Esophagus muscularis mucosa (tissue), 4 donors: Measurements from ENCODE around the gene HBS1L. TPM values are rescaled to one million over a fixed set of nuclear protein-coding genes. Genes with fewer than 3 reads are reported as not detected.

Experiments used
- DNase-seq: peaks from one replicate; pipeline ENCODE4 v3.0.0-alpha.2; 2017; ENCODE audit errors: extremely low spot score
- H3K27ac ChIP-seq, 4 donors: fragments of 200-600 bp; sonication (generic); replicated peaks in 1 of 4; 1 replicate in 3 of 4; 2 replicates in 1 of 4; pipeline ENCODE4 v1.5.1; 2016 to 2019; ENCODE audit warnings: mild to moderate bottlenecking in 1 of 4
- H3K27me3 ChIP-seq, 4 donors: fragments of 200-600 bp; sonication (generic); one replicate each; pipeline versions ENCODE4 v1.5.1 to v1.6.0; 2016 to 2019
- H3K36me3 ChIP-seq, 4 donors: fragments of 200-600 bp; sonication (generic); one replicate each; pipeline ENCODE4 v1.5.1; 2016 to 2019
- H3K4me1 ChIP-seq, 4 donors: fragments of 200-600 bp; sonication (generic); one replicate each; pipeline ENCODE4 v1.5.1; 2016 to 2019
- H3K4me3 ChIP-seq, 4 donors: fragments of 200-600 bp; sonication (generic); 1 replicate in 2 of 4; 2 replicates in 2 of 4; pipeline ENCODE4 v1.5.1; 2016 to 2019; ENCODE audit warnings: mild to moderate bottlenecking in 4 of 4, moderate library complexity in 1 of 4
- H3K9me3 ChIP-seq, 4 donors: fragments of 200-600 bp; sonication (generic); 1 replicate in 3 of 4; 2 replicates in 1 of 4; pipeline ENCODE4 v1.5.1; 2016 to 2019
- CTCF ChIP-seq, 3 experiments: fragments of 200-600 bp in 2 of 3; fragments of 450-650 bp in 1 of 3; sonication (generic) in 2 of 3; IDR thresholded peaks; one replicate each; pipeline ENCODE4 v1.5.1; 2017 to 2019; ENCODE audit warnings: antibody characterized with exemption in 3 of 3, mild to moderate bottlenecking in 2 of 3, moderate library complexity in 1 of 3
- EP300 ChIP-seq: sonication (generic); formaldehyde crosslinking; IDR thresholded peaks from one replicate; pipeline ENCODE4 v1.6.1; 2017; ENCODE audit warnings: antibody characterized with exemption
- POLR2A ChIP-seq: fragments of 450-650 bp; IDR thresholded peaks from one replicate; pipeline ENCODE4 v1.6.1; 2017; ENCODE audit warnings: antibody characterized with exemption, moderate library complexity, mild to moderate bottlenecking, low read depth
- POLR2AphosphoS5 ChIP-seq, 2 donors: sonication (generic); formaldehyde crosslinking; IDR thresholded peaks; one replicate each; pipeline ENCODE4 v1.6.1; 2017; ENCODE audit warnings: antibody characterized with exemption in 2 of 2
- WGBS: methylation state at CpG from one replicate; pipeline ENCODE4 v1.1.5; 2018; 5-methylcytosine and 5-hydroxymethylcytosine counted together
- intact Hi-C: fragments of 100-400 bp; cut with DNase I; formaldehyde crosslinking; loops from one replicate; pipeline ENCODE4 v1.15.1; 2023
- total RNA-seq, 4 donors: library from RNA; depleted of rRNA; stranded (reverse); fragments of >200 nt; gene quantifications; one replicate each; pipeline versions ENCODE4 v1.1.0 to v1.2.1, GENCODE V29; 2016

HBS1L gene
- total RNA-seq, 4 donors from 2014 or later, result 52.0 to 81.4 (median 58.2) TPM

DNA sequence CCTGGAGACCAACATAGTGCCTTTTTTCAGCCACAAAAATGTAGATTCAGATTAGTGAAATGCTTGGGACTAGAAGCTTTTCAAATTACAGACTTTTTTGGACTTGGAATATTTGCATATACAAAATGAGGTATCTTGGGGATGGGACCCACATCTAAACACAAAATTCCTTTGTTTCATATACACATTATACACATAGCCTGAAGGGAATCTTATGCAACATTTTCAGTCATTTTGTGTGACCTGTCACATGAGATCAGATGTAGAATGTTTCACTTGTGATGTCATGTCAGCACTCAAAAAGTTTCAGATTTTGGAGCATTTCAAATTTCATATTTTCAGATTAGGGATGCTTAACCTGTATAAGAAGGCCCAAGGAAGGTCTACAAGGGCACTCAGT lies 60.2 kb downstream of the HBS1L start:
- no peaks in the 10 kb centered on the region for H3K4me1 ChIP-seq
- H3K27ac ChIP-seq, result no peak overlapping the region
- H3K4me3 ChIP-seq, result no peak overlapping the region
- peaks cover 17 to 57% (median 34%) of the 10 kb centered on the region in 4 donors for H3K36me3 ChIP-seq
- H3K27me3 ChIP-seq, result no peaks in the 10 kb centered on the region
- H3K9me3 ChIP-seq, result no peaks in the 10 kb centered on the region
- intact Hi-C loops, result no loop called here
- no peak for DNase-seq
- no peak for TF ChIP-seq POLR2AphosphoS5 (IDR thresholded peaks at IDR 0.05)
- no peak for TF ChIP-seq CTCF (IDR thresholded peaks at IDR 0.05)
- no peak for TF ChIP-seq POLR2A
- TF ChIP-seq EP300, result no peak

DNA sequence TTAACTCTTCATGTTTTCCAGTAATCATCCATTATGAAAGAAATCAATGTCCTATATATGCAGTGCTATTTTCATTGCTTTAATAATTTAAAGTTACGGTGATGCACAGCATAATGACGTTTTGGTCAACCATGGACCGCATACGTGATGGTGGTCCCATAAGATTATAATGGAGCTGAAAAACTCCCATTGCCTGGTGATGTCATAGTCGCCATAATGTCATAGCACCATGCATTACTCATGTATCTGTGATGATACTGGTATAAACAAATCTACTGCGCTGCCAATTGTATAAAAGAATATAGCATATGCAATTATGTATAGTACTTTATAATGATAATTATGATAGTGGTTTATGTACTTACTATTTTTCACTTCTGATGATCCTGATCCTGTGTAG lies 62.5 kb downstream of the HBS1L start:
- H3K4me1 ChIP-seq, result no peaks in the 10 kb centered on the region
- intact Hi-C loops, result no loop called here
- no peak for DNase-seq
- H3K4me3 ChIP-seq, result no peak overlapping the region
- no peak overlapping the region for H3K27ac ChIP-seq
- TF ChIP-seq CTCF (IDR thresholded peaks at IDR 0.05) (no peak), POLR2AphosphoS5 (IDR thresholded peaks at IDR 0.05) (no peak), POLR2A (no peak), EP300 (no peak)
- WGBS, result 95% methylated on average over 6 of the region's 6 CpGs
- no peaks in the 10 kb centered on the region for H3K9me3 ChIP-seq
- H3K36me3 ChIP-seq, result peaks cover 14 to 60% (median 34%) of the 10 kb centered on the region in 4 donors
- H3K27me3 ChIP-seq, result no peaks in the 10 kb centered on the region

DNA sequence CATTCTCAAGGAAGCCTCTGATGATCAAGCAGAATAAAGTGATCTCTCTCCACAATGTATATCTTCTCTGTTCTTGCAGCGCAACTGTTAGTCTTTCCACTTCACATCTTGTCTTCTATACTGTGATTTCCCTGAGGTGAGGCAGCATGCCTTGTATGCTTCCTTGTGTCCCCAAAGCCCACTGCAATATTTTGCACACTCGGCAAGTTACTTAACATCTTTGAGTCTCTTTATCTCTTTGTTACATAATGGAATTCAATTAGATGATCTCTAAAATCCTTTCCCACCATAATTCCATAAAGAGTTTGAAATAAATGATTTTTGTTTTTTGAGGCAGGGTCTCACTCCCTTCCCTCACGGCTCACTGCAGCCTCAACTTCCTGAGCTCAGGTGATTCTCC lies 64.4 kb downstream of the HBS1L start:
- Histone ChIP-seq H3K27me3 (no peaks in the 10 kb centered on the region), H3K9me3 (no peaks in the 10 kb centered on the region), H3K36me3 (peaks cover 10 to 65% (median 32%) of the 10 kb centered on the region in 4 donors), H3K27ac (no peak overlapping the region), H3K4me3 (no peak overlapping the region), H3K4me1 (no peaks in the 10 kb centered on the region)
- intact Hi-C loops, result no loop called here
- WGBS, result 96% methylated on average over 3 of the region's 3 CpGs
- DNase-seq, result no peak
- TF ChIP-seq POLR2A (no peak), CTCF (IDR thresholded peaks at IDR 0.05) (no peak), EP300 (no peak), POLR2AphosphoS5 (IDR thresholded peaks at IDR 0.05) (no peak)

GRCh38 chr6:134984821-134985220 lies 69.8 kb downstream of the HBS1L start:
- H3K4me1 ChIP-seq, result no peaks in the 10 kb centered on the region
- no peak overlapping the region for H3K4me3 ChIP-seq
- WGBS, result 47% methylated on average over 1 of the region's 1 CpG
- TF ChIP-seq POLR2A (no peak), EP300 (no peak), CTCF (IDR thresholded peaks at IDR 0.05) (no peak), POLR2AphosphoS5 (IDR thresholded peaks at IDR 0.05) (no peak)
- H3K36me3 ChIP-seq, result peaks cover 24 to 55% (median 33%) of the 10 kb centered on the region in 4 donors
- no peak for DNase-seq
- intact Hi-C loops, result no loop called here
- H3K27me3 ChIP-seq, result no peaks in the 10 kb centered on the region
- no peaks in the 10 kb centered on the region for H3K9me3 ChIP-seq
- H3K27ac ChIP-seq, result no peak overlapping the region

DNA sequence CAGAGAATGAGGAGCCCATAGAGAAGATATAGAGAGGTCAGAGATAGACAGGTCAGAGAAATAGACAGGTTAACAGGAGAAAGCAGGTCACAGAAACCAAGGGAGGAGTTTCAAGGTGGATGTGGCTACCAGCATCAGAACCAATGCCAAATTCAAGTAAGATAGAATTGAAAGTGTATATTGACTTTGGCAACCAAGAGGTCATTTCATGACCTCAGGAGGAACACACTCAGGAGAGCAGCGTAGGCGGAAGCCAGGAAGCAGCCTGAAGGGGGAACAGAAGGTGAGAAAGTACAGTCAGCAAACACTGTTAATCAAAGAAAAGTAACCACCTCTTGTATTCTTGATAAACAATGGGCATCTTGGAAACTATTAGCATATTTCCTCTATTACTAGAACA lies 70.8 kb downstream of the HBS1L start:
- intact Hi-C loops, result no loop called here
- TF ChIP-seq CTCF (IDR thresholded peaks at IDR 0.05) (no peak), POLR2AphosphoS5 (IDR thresholded peaks at IDR 0.05) (no peak), EP300 (no peak), POLR2A (no peak)
- DNase-seq, result no peak
- no peaks in the 10 kb centered on the region for H3K27me3 ChIP-seq
- 94% methylated on average over 2 of the region's 2 CpGs for WGBS
- H3K9me3 ChIP-seq, result no peaks in the 10 kb centered on the region
- no peak overlapping the region for H3K27ac ChIP-seq
- peaks cover 27 to 64% (median 41%) of the 10 kb centered on the region in 4 donors for H3K36me3 ChIP-seq
- H3K4me1 ChIP-seq, result no peaks in the 10 kb centered on the region
- no peak overlapping the region for H3K4me3 ChIP-seq
